GM12878 (cell line): ENCODE results near the gene NDST3. TPM values are rescaled to one million over a fixed set of nuclear protein-coding genes. Genes with fewer than 3 reads are reported as not detected.

ENCODE experiments used
- ATAC-seq: fragments of 200-7000 bp; cut with Tn5 transposase; 3 replicates; pipeline ENCODE4 v1.9.1; 2020; ENCODE audit warnings: mild to moderate bottlenecking, moderate library complexity
- BruUV-seq: library from RNA; stranded (reverse); fragments of 400-500 nt; replicated peaks from 2 replicates; lab custom pipeline; 2021; lab: Mats Ljungman, UMichigan
- CTCF ChIA-PET: fragments of 300-600 bp; sonication (Branson Sonifier 250); formaldehyde crosslinking; extraction: SDS; loops from one replicate; lab custom pipeline; 2021; ENCODE audit warnings: inconsistent platforms; lab: Yijun Ruan, JAX
- POLR2A ChIA-PET: fragments of 350-600 bp; formaldehyde crosslinking; extraction: SDS; loops from one replicate; lab custom pipeline; 2021; ENCODE audit warnings: inconsistent platforms; lab: Charles Lee
- RAD21 ChIA-PET: fragments of 300-600 bp; sonication (Branson Sonifier 250); formaldehyde crosslinking; loops from one replicate; lab custom pipeline; 2023; ENCODE audit warnings: antibody characterized with exemption; ENCODE audit not compliant: unreplicated experiment; lab: Charles Lee
- SMC1A ChIA-PET: fragments of 300-600 bp; sonication (Branson Sonifier 250); formaldehyde crosslinking; loops from one replicate; lab custom pipeline; 2023; ENCODE audit not compliant: unreplicated experiment, uncharacterized antibody; lab: Charles Lee
- DNase-seq: peaks from one replicate; pipeline ENCODE4 v3.0.0-alpha.2; 2011; ENCODE audit warnings: low read depth, low spot score
- FAIRE-seq: peaks from 3 replicates; lab custom pipeline; 2011; peaks lifted over from hg19 to GRCh38; lab: Jason Lieb, UNC
- H2AFZ ChIP-seq: 2 replicates; pipeline ENCODE4 v1.6.0; 2011; ENCODE audit warnings: low read depth, low read length, control low read depth; ENCODE audit not compliant: control insufficient read depth
- H3K27ac ChIP-seq: 2 replicates; pipeline ENCODE4 v1.5.1; 2011; ENCODE audit warnings: control low read depth; ENCODE audit not compliant: control insufficient read depth, insufficient read depth
- H3K27me3 ChIP-seq, 2 experiments: replicated peaks in 1 of 2; 2 replicates each; pipeline versions ENCODE4 v1.6.0 to v1.6.1; 2011; ENCODE audit warnings: low read length in 1 of 2; ENCODE audit not compliant: control insufficient read depth in 2 of 2, insufficient read depth in 2 of 2
- H3K36me3 ChIP-seq, 2 experiments: 2 replicates each; pipeline ENCODE4 v1.5.1; 2011; ENCODE audit warnings: low read length in 1 of 2; ENCODE audit not compliant: control insufficient read depth in 2 of 2, insufficient read depth in 2 of 2
- H3K4me1 ChIP-seq: 2 replicates; pipeline ENCODE4 v1.6.1; 2011; ENCODE audit warnings: mild to moderate bottlenecking, low read length, moderate library complexity, mixed read lengths; ENCODE audit not compliant: control insufficient read depth, insufficient read depth
- H3K4me2 ChIP-seq: 2 replicates; pipeline ENCODE4 v1.6.0; 2011; ENCODE audit warnings: control low read depth; ENCODE audit not compliant: control insufficient read depth, insufficient read depth
- H3K4me3 ChIP-seq: fragments of 200-600 bp; sonication (generic); 2 replicates; pipeline ENCODE4 v1.5.1; 2016
- H3K79me2 ChIP-seq: 2 replicates; pipeline ENCODE4 v1.6.0; 2011; ENCODE audit warnings: low read length; ENCODE audit not compliant: control insufficient read depth, insufficient read depth
- H3K9ac ChIP-seq: 2 replicates; pipeline ENCODE4 v1.8.0; 2011; ENCODE audit warnings: low read length, control low read depth, mixed read lengths; ENCODE audit not compliant: control insufficient read depth, insufficient read depth
- H3K9me3 ChIP-seq: replicated peaks from 3 replicates; pipeline ENCODE4 v1.5.1; 2011; ENCODE audit warnings: mild to moderate bottlenecking, low read length; ENCODE audit not compliant: control insufficient read depth, insufficient read depth
- H4K20me1 ChIP-seq: 2 replicates; pipeline ENCODE4 v1.6.0; 2011; ENCODE audit not compliant: control insufficient read depth, insufficient read depth
- CEBPB ChIP-seq, 2 experiments: fragments of 150-350 bp in 1 of 2; IDR thresholded peaks; 2 replicates each; pipeline ENCODE4 v1.6.1; 2012 to 2014; ENCODE audit warnings: low read depth in 2 of 2, low read length in 2 of 2, borderline replicate concordance in 1 of 2, inconsistent platforms in 1 of 2
- CHD1 ChIP-seq: IDR thresholded peaks from 2 replicates; pipeline ENCODE4 v1.6.1; 2012; ENCODE audit warnings: low read depth, low read length, improper control_type of control experiment
- EGR1 ChIP-seq, 2 experiments: IDR thresholded peaks; 1 replicate in 1 of 2; 2 replicates in 1 of 2; pipeline ENCODE4 v1.6.1; 2011 to 2012; ENCODE audit warnings: low read depth in 2 of 2, low read length in 2 of 2, borderline replicate concordance in 1 of 2, mild to moderate bottlenecking in 1 of 2, moderate library complexity in 1 of 2
- ETV6 ChIP-seq, 2 experiments: fragments of 450-650 bp in 1 of 2; IDR thresholded peaks in 1 of 2; conservative IDR thresholded peaks in 1 of 2; 2 replicates each; pipeline ENCODE4 v1.6.1; 2014; ENCODE audit warnings: antibody characterized with exemption in 1 of 2, borderline replicate concordance in 1 of 2, low read depth in 1 of 2, mild to moderate bottlenecking in 1 of 2, moderate library complexity in 1 of 2
- FOXK2 ChIP-seq: fragments of 450-650 bp; IDR thresholded peaks from 2 replicates; pipeline ENCODE4 v1.6.1; 2017; ENCODE audit warnings: mild to moderate bottlenecking, moderate library complexity
- HSF1 ChIP-seq: fragments of 150-350 bp; IDR thresholded peaks from 2 replicates; pipeline ENCODE4 v1.6.1; 2014; ENCODE audit warnings: mild to moderate bottlenecking, low read depth, low read length
- IRF4 ChIP-seq: IDR thresholded peaks from 2 replicates; pipeline ENCODE4 v1.6.1; 2011; ENCODE audit warnings: low read depth, low read length
- POLR2AphosphoS5 ChIP-seq: IDR thresholded peaks from 2 replicates; pipeline ENCODE4 v1.6.1; 2011; ENCODE audit warnings: mild to moderate bottlenecking, low read length, inconsistent platforms
- TARDBP ChIP-seq: IDR thresholded peaks from 2 replicates; pipeline ENCODE4 v1.6.1; 2016; ENCODE audit warnings: borderline replicate concordance
- WGBS: methylation state at CpG from one replicate; pipeline ENCODE4 v1.1.6; 2016; ENCODE audit warnings: low lambda C conversion rate; ENCODE audit not compliant: insufficient replicate concordance, insufficient coverage; ENCODE audit errors: missing lambda C conversion rate; 5-methylcytosine and 5-hydroxymethylcytosine counted together
- in situ Hi-C: fragments of 300-500 bp; cut with MboI; formaldehyde crosslinking; loops from 9 replicates; pipeline ENCODE4 v1.14.3; 2018; ENCODE audit warnings: mixed read lengths
- intact Hi-C: fragments of 100-400 bp; cut with micrococcal nuclease; formaldehyde crosslinking; loops from one replicate; pipeline ENCODE4 v1.14.2; 2022; ENCODE audit not compliant: unreplicated experiment
- polyA plus RNA-seq, 11 experiments: library from polyadenylated mRNA; depleted of rRNA in 4 of 11; unstranded in 6 of 11; stranded (reverse) in 5 of 11; fragments of >200 nt; fragmentation: Nextera tagmentation in 4 of 11; fragmentation: Illumina TruSeq in 1 of 11; extraction: Ambion mirVana in 4 of 11; extraction: Trizol in 1 of 11; gene quantifications; 1 replicate in 1 of 11; 2 replicates in 10 of 11; pipeline versions ENCODE4 v1.2.1 to v1.2.3, GENCODE V29; 2011 to 2016; ENCODE audit warnings: inconsistent platforms in 2 of 11, missing spikeins in 2 of 11, low read depth in 1 of 11
- total RNA-seq, 4 experiments: library from RNA; depleted of rRNA in 3 of 4; stranded (reverse); fragments of >200 nt in 3 of 4; fragmentation: Illumina TruSeq in 1 of 4; extraction: Trizol in 1 of 4; gene quantifications; 2 replicates each; pipeline versions ENCODE4 v1.2.1 to v1.2.3, GENCODE V29; 2013 to 2021

The NDST3 gene
- total and polyA plus RNA-seq, 10 of the 15 experiments (the other 5 are each of a cell fraction or from before 2014, with no cell fraction given), result 0.03 TPM; not detected in 8

- DNase-seq, result no peak
- ChIA-PET POLR2A (no interaction called here), CTCF (no interaction called here)
- no peak for FAIRE-seq
- Histone ChIP-seq H3K27me3 (no peaks in the 10 kb centered on the region), H3K27ac (no peak overlapping the region), H3K4me2 (no peak overlapping the region), H3K9ac (no peak overlapping the region), H2AFZ (no peak overlapping the region), H3K4me1 (no peaks in the 10 kb centered on the region)
- in situ Hi-C loops (no loop called here), intact Hi-C loops (no loop called here)
- no TSS peak for BruUV-seq
- WGBS, result 22% methylated on average over 4 of the region's 4 CpGs
- no peak for TF ChIP-seq CHD1
- no peak for TF ChIP-seq IRF4
- TF ChIP-seq EGR1 (IDR thresholded peaks at IDR 0.05; ENCODE audit: borderline replicate concordance in 1 of 2, low read depth in 2 of 2, low read length in 2 of 2), result no peak
- no peak for TF ChIP-seq TARDBP
- no peak for TF ChIP-seq POLR2AphosphoS5
- no peak for TF ChIP-seq HSF1
- no peak for TF ChIP-seq ETV6 (conservative IDR thresholded peaks at IDR 0.05 in 1 of 2, IDR thresholded peaks at IDR 0.05 in 1 of 2; ENCODE audit: borderline replicate concordance in 1 of 2, low read depth in 1 of 2)
- no peak for TF ChIP-seq FOXK2
- no peak for TF ChIP-seq CEBPB (IDR thresholded peaks at IDR 0.05; ENCODE audit: borderline replicate concordance in 1 of 2, low read depth in 2 of 2, low read length in 2 of 2)
- TF ChIP-seq, all 136 proteins: peak for 0
- RAD21 ChIA-PET, result no interaction called here
- Histone ChIP-seq H3K36me3 (no peaks in the 10 kb centered on the region), H3K9me3 (no peaks in the 10 kb centered on the region), H4K20me1 (no peaks in the 10 kb centered on the region), H3K79me2 (no peaks in the 10 kb centered on the region), H3K4me3 (no peak overlapping the region)
- no peak for ATAC-seq
- SMC1A ChIA-PET, result no interaction called here
Observed at GRCh38 chr4:118141240-118141639, 107.0 kb downstream of the NDST3 start.
